ENCODE measurements around the gene MAPK10.
"Not testable (repeated sequence)": the region's sequence is repeated elsewhere in the genome, so short reads cannot be mapped to it uniquely, and the experiment has no call there.

MAPK10 gene

DNA sequence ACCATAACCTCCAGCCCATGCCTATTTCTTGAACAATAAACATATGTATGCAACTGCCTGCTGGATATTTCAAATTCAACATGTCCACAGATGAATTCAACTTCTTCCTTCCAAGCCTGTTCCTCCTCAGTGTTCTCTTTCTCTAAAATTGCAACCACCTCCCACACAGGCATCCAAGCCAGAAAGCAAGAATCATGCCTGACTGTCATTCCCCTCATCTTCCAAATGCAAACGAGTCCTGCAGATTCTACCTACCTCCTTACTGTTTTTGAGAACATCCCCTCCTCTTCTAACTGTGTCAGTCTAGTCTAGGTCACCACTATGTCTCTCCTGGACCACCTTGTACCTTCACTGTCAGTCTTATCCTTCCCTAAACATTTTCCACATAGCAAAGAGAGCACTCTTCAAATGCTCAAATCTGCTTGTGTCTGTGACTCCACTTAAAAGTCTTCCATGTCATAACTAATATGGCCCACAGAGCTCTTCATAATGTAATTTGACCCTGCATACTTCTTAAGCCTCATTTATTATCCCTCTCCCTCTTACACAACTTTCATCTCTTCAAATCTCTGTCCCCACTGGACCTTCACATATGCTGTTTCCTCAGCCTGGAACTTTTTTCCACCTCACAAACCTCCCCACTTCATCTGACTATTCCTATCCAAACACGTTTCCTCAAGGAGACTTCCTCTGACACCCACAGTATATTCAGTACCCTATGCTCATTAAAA, 25.7 kb downstream of the MAPK10 start:
- TF ChIP-seq, protein P1, sequence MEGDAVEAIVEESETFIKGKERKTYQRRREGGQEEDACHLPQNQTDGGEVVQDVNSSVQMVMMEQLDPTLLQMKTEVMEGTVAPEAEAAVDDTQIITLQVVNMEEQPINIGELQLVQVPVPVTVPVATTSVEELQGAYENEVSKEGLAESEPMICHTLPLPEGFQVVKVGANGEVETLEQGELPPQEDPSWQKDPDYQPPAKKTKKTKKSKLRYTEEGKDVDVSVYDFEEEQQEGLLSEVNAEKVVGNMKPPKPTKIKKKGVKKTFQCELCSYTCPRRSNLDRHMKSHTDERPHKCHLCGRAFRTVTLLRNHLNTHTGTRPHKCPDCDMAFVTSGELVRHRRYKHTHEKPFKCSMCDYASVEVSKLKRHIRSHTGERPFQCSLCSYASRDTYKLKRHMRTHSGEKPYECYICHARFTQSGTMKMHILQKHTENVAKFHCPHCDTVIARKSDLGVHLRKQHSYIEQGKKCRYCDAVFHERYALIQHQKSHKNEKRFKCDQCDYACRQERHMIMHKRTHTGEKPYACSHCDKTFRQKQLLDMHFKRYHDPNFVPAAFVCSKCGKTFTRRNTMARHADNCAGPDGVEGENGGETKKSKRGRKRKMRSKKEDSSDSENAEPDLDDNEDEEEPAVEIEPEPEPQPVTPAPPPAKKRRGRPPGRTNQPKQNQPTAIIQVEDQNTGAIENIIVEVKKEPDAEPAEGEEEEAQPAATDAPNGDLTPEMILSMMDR (conservative IDR thresholded peaks at IDR 0.05; ENCODE audit: control insufficient read depth, insufficient read depth, low read depth, low read length): no peak
- DNase-seq (ENCODE audit: low read depth): peak; percentile 23
- no peak overlapping the region for H3K4me3 ChIP-seq (ENCODE audit: control insufficient read depth, low read depth, low read length)

DNA sequence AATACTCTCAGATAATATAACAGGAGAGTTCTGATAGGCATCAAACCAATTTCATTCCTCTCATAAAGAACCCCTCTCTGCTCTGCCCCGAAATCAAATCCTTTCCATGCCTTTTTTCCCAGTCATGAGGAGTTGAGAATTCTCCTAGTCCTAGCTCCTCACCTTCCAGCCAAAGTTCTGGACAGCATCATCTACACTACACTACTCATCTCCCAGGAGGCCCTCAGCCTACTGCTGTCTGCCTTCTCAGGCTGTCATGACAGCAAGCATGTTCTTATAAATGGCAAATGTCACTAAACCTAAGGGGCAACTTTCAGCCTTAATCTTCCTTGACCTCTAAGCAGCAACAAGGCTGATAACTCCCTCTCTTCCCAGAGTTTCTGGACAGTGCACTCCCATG, 26.6 kb downstream of the MAPK10 start:
- peak; percentile 40 for DNase-seq (ENCODE audit: low read depth)
- H3K4me3 ChIP-seq (ENCODE audit: control insufficient read depth, low read depth, low read length): no peak overlapping the region
- TF ChIP-seq, protein P1 (conservative IDR thresholded peaks at IDR 0.05; ENCODE audit: control insufficient read depth, insufficient read depth, low read depth, low read length): no peak

DNA sequence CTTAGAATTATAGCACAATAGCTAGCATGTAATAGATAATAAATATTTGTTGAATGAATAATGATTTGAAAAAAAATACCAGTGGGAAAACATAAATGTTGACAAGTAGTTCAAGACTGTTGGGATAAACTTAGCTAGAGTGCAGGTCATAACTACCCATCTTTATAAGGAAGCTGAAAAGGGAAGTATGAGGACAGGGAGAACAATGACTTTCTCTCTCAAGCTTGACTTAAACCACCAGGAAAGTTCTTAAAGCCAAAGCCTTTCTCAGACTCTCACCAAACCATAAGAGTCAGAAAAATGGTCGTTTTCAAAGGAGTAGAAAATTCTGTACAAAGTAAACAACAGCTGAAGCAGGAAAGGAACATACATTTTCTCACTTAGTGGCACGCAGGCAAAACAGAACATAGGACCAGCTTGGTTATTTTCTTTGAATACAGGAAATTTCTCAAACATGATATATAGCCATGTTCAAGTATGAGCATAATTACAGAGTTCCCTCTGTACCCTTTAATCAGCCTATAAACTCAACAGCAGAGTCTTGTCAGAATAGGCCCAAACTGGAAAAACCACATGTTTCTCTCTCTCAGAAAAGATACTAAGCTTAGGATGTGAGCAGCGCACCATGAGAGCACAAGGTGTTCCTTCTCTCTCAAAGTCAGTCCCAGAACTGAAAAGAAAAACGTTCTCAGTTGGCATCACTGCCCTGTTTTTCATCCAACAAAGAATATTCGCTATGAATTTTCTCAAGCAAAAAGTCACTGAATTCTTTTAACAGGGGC, 28.7 kb downstream of the MAPK10 start:
- no peak overlapping the region for H3K4me3 ChIP-seq (ENCODE audit: control insufficient read depth, low read depth, low read length)
- no peak for DNase-seq (ENCODE audit: low read depth)
- TF ChIP-seq, protein P1 (conservative IDR thresholded peaks at IDR 0.05; ENCODE audit: control insufficient read depth, insufficient read depth, low read depth, low read length): no peak

DNA sequence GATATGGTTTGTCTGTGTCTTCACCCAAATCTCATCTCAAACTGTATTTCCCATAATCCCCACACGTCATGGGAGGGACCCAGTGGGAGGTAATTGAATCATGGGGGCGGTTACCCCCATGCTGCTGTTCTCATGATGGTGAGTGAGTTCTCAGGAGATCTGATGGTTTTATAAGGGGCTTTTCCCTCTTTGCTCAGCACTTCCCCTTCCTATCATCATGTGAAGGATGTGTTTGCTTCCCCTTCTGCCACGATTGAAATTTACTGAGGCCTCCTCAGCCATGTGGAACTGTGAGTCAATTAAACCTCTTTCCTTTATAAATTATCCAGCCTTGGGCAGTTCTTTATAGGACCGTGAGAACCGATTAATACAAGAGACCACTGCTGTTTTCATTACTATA, 29.4 kb downstream of the MAPK10 start:
- DNase-seq (ENCODE audit: low read depth): not testable (repeated sequence)

DNA sequence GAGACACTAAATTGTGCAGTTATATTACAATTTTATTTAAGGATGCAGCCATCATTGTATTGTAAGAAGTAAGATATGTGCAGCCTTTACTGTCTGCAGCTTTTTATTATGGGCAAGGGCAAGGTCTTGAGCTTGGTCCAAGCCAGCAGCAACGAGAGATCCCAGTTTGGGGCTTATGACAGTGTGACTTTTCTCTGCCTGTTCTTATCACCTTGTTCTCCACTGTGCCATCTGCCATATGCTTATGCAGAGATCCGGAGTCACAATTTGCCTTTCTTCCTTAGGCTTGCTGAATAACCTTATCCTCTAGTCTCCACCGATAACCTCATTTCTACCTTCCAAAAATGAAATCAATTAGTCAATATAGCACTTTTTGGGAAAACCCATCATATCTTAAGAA, 30.4 kb downstream of the MAPK10 start:
- no peak overlapping the region for H3K4me3 ChIP-seq (ENCODE audit: control insufficient read depth, low read depth, low read length)
- no peak for DNase-seq (ENCODE audit: low read depth)
- TF ChIP-seq, protein P1 (conservative IDR thresholded peaks at IDR 0.05; ENCODE audit: control insufficient read depth, insufficient read depth, low read depth, low read length): no peak

More for the DNA sequence above, 29.4 kb downstream of the MAPK10 start:
- H3K4me3 ChIP-seq (ENCODE audit: control insufficient read depth, low read depth, low read length): not testable (repeated sequence)

DNA sequence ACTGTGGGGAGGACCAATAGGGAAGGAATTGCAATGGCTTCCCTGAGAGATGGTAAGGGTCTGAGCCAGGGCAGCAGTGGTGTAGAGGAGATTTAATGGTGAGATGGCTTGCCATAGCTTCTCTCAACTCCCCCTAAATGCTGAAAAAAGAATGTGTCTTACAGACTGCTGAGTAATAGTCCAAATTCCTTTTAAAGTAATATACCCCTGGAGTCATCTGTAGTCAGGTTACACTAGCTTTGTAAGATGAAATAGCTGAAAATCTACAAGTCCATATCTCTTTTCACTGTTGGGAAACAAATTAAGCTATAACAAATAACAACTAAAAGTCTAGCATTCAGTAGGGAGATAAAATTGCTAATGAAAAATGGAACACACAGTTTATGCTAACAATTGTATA, 33.5 kb downstream of the MAPK10 start:
- no peak overlapping the region for H3K4me3 ChIP-seq (ENCODE audit: control insufficient read depth, low read depth, low read length)
- no peak for DNase-seq (ENCODE audit: low read depth)
- TF ChIP-seq, protein P1 (conservative IDR thresholded peaks at IDR 0.05; ENCODE audit: control insufficient read depth, insufficient read depth, low read depth, low read length): no peak

DNA sequence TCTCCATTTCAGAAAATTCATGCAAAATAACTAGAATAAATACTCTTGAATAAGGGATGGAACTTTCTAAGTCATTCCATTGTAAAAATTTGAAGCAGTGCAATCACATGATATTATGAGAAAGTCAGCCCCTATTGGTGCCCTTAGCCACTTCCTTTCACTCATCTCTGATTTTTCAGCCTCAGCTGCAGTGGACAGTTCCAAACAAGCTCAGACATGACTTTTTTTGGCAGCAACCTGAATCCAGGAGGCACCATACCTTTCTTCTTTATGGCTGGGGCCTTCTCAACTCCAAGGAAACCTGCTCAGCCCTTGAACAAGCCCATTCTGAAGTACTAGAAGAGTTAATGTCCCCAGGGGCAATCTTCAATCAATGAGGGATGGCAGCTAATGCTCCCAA, 40.5 kb downstream of the MAPK10 start:
- TF ChIP-seq, protein P1 (conservative IDR thresholded peaks at IDR 0.05; ENCODE audit: control insufficient read depth, insufficient read depth, low read depth, low read length): no peak
- no peak for DNase-seq (ENCODE audit: low read depth)

More for the DNA sequence above, 40.5 kb downstream of the MAPK10 start:
- no peak overlapping the region for H3K4me3 ChIP-seq (ENCODE audit: control insufficient read depth, low read depth, low read length)
